GM23338 (cell line): ENCODE data around the gene CPNE2. TPM values are rescaled to one million over a fixed set of nuclear protein-coding genes. Genes with fewer than 3 reads are reported as not detected.
"Not testable (repeated sequence)": the region's sequence is repeated elsewhere in the genome, so short reads cannot be mapped to it uniquely, and the experiment has no call there.

Experiments used
- ATAC-seq: fragments of 200-7000 bp; cut with Tn5 transposase; 3 replicates; pipeline ENCODE4 v1.9.1; 2020
- DNase-seq: peaks from one replicate; pipeline ENCODE4 v3.0.0-alpha.2; 2015; ENCODE audit warnings: low spot score
- H2AFZ ChIP-seq: fragments of 200-600 bp; sonication (generic); 2 replicates; pipeline ENCODE4 v1.8.0; 2016; ENCODE audit warnings: antibody characterized with exemption, mild to moderate bottlenecking, moderate library complexity
- H3F3A ChIP-seq: fragments of 200-600 bp; sonication (generic); replicated peaks from 2 replicates; pipeline ENCODE4 v1.8.0; 2017; ENCODE audit warnings: antibody characterized with exemption, mixed run types, low read depth
- H3K27ac ChIP-seq: fragments of 200-600 bp; sonication (generic); 2 replicates; pipeline ENCODE4 v1.6.1; 2016; ENCODE audit warnings: low read depth
- H3K27me3 ChIP-seq: fragments of 200-600 bp; sonication (generic); 2 replicates; pipeline ENCODE4 v1.8.0; 2016; ENCODE audit warnings: mild to moderate bottlenecking, mixed run types, moderate library complexity; ENCODE audit not compliant: insufficient read depth
- H3K36me3 ChIP-seq: fragments of 200-600 bp; sonication (generic); 2 replicates; pipeline ENCODE4 v1.8.0; 2016; ENCODE audit warnings: mild to moderate bottlenecking; ENCODE audit not compliant: insufficient read depth
- H3K4me1 ChIP-seq: fragments of 200-600 bp; sonication (generic); 2 replicates; pipeline ENCODE4 v1.8.0; 2016; ENCODE audit warnings: mild to moderate bottlenecking, moderate library complexity; ENCODE audit not compliant: insufficient read depth
- H3K4me2 ChIP-seq: fragments of 200-600 bp; sonication (generic); 2 replicates; pipeline ENCODE4 v1.7.1; 2017; ENCODE audit warnings: mixed run types
- H3K4me3 ChIP-seq: fragments of 200-600 bp; sonication (generic); 2 replicates; pipeline ENCODE4 v1.6.1; 2016; ENCODE audit warnings: mixed run types
- H3K79me2 ChIP-seq: fragments of 200-600 bp; sonication (generic); replicated peaks from 2 replicates; pipeline ENCODE4 v1.8.0; 2017; ENCODE audit warnings: mild to moderate bottlenecking; ENCODE audit not compliant: insufficient read depth
- H3K9me2 ChIP-seq: fragments of 200-600 bp; sonication (generic); 2 replicates; pipeline ENCODE4 v1.8.0; 2017; ENCODE audit not compliant: insufficient read depth
- H4K20me1 ChIP-seq: fragments of 200-600 bp; sonication (generic); replicated peaks from 2 replicates; pipeline ENCODE4 v1.8.0; 2017; ENCODE audit warnings: mild to moderate bottlenecking; ENCODE audit not compliant: insufficient read depth
- H3K27ac Mint-ChIP-seq: 2 replicates; pipeline ENCODE4 v1.8.0; 2020; ENCODE audit warnings: inconsistent platforms, mild to moderate bottlenecking, moderate library complexity, mixed read lengths
- H3K27me3 Mint-ChIP-seq: 3 replicates; pipeline ENCODE4 v1.8.0; 2022; ENCODE audit warnings: low read depth, mild to moderate bottlenecking, moderate library complexity, mixed read lengths, inconsistent platforms; ENCODE audit not compliant: insufficient read depth, poor library complexity
- H3K36me3 Mint-ChIP-seq: 3 replicates; pipeline ENCODE4 v1.8.0; 2021; ENCODE audit warnings: low read depth, mild to moderate bottlenecking, inconsistent platforms, moderate library complexity, mixed read lengths
- H3K4me1 Mint-ChIP-seq: 3 replicates; pipeline ENCODE4 v1.8.0; 2020; ENCODE audit warnings: mild to moderate bottlenecking, inconsistent platforms, mixed read lengths
- H3K4me3 Mint-ChIP-seq: 3 replicates; pipeline ENCODE4 v1.8.0; 2021; ENCODE audit warnings: moderate library complexity, mild to moderate bottlenecking, inconsistent platforms, mixed read lengths
- H3K9me3 Mint-ChIP-seq: 3 replicates; pipeline ENCODE4 v1.8.0; 2020; ENCODE audit warnings: moderate library complexity, mild to moderate bottlenecking, inconsistent platforms, mixed read lengths
- CREB1 ChIP-seq: fragments of 250-450 bp; sonication (Bioruptor Pico); IDR thresholded peaks from 2 replicates; pipeline ENCODE4 v1.5.0; 2020; ENCODE audit warnings: low read depth, mild to moderate bottlenecking, moderate library complexity
- CTCF ChIP-seq, 2 experiments: fragments of 200-600 bp in 1 of 2; sonication (generic) in 1 of 2; conservative IDR thresholded peaks; 2 replicates each; pipeline versions ENCODE4 v1.5.1 to v1.6.1; 2016 to 2017; ENCODE audit warnings: antibody characterized with exemption in 2 of 2, low read depth in 2 of 2, mild to moderate bottlenecking in 2 of 2, moderate library complexity in 1 of 2
- ETS1 ChIP-seq: IDR thresholded peaks from 2 replicates; pipeline ENCODE4 v1.6.1; 2016; ENCODE audit warnings: antibody characterized with exemption
- EZH2 ChIP-seq: fragments of 200-600 bp; sonication (generic); IDR thresholded peaks from one replicate; pipeline ENCODE4 v1.8.0; 2017; ENCODE audit warnings: antibody characterized with exemption, mild to moderate bottlenecking, low read depth; ENCODE audit not compliant: unreplicated experiment
- JUNB ChIP-seq: IDR thresholded peaks from one replicate; pipeline ENCODE4 v1.6.1; 2016; ENCODE audit warnings: antibody characterized with exemption; ENCODE audit not compliant: unreplicated experiment
- POLR2AphosphoS5 ChIP-seq: IDR thresholded peaks from 2 replicates; pipeline ENCODE4 v1.6.1; 2016; ENCODE audit warnings: antibody characterized with exemption, low read depth
- REST ChIP-seq: IDR thresholded peaks from one replicate; pipeline ENCODE4 v1.6.1; 2018; ENCODE audit warnings: antibody characterized with exemption; ENCODE audit not compliant: unreplicated experiment
- ZNF114 ChIP-seq: fragments of 250-450 bp; sonication (Bioruptor Pico); IDR thresholded peaks from 2 replicates; pipeline ENCODE4 v1.5.0; 2020; ENCODE audit warnings: mild to moderate bottlenecking, moderate library complexity
- ZNF331 ChIP-seq: fragments of 250-450 bp; sonication (Bioruptor Pico); IDR thresholded peaks from 2 replicates; pipeline ENCODE4 v1.5.0; 2020; ENCODE audit warnings: low read depth, mild to moderate bottlenecking, moderate library complexity
- polyA plus RNA-seq: library from polyadenylated mRNA; unstranded; fragments of >200 nt; fragmentation: Nextera tagmentation; extraction: Ambion mirVana; gene quantifications from 2 replicates; pipeline ENCODE4 v1.2.1, GENCODE V29; 2016
- total RNA-seq: library from RNA; depleted of rRNA; stranded (reverse); fragments of >200 nt; shearing (Covaris generic); gene quantifications from 2 replicates; pipeline ENCODE4 v1.2.3, GENCODE V29; 2014

Gene CPNE2
- total and polyA plus RNA-seq, 2 experiments from 2014 or later = 7.1 to 11.3 TPM

GRCh38 chr16:57071081-57071732, 21.2 kb upstream of the CPNE2 start:
- not testable (repeated sequence) for H3K27ac ChIP-seq, H3K36me3 Mint-ChIP-seq, H3K27me3 Mint-ChIP-seq, H3K4me3 Mint-ChIP-seq, H4K20me1 ChIP-seq, H3K36me3 ChIP-seq, H3K27ac Mint-ChIP-seq, H3K4me2 ChIP-seq, H3K79me2 ChIP-seq, H2AFZ ChIP-seq, H3F3A ChIP-seq, ATAC-seq, H3K27me3 ChIP-seq, H3K4me1 ChIP-seq, H3K9me2 ChIP-seq, H3K4me1 Mint-ChIP-seq, H3K4me3 ChIP-seq, H3K9me3 Mint-ChIP-seq, DNase-seq

- peaks cover 7% of the 10 kb centered on the region for H3K27me3 Mint-ChIP-seq
- H3K4me1 Mint-ChIP-seq = peaks cover 3% of the 10 kb centered on the region; the same call in 1 of the 3 replicates
- no peaks in the 10 kb centered on the region for H3K9me3 Mint-ChIP-seq
- no peaks in the 10 kb centered on the region; the same call in 2 of the 3 replicates for H3K36me3 Mint-ChIP-seq
- DNase-seq = no peak
- Histone ChIP-seq H3K4me2 (no peak overlapping the region), H4K20me1 (no peaks in the 10 kb centered on the region), H3K9me2 (no peaks in the 10 kb centered on the region), H3K4me1 (0 out of 2 replicates have a peak, but pooled peaks cover 6% of the 10 kb centered on the region), H2AFZ (no peak overlapping the region), H3K36me3 (no peaks in the 10 kb centered on the region), H3F3A (no peaks in the 10 kb centered on the region), H3K4me3 (no peak overlapping the region), H3K27me3 (no peaks in the 10 kb centered on the region), H3K27ac (no peak overlapping the region), H3K79me2 (no peaks in the 10 kb centered on the region)
- ATAC-seq = no peak
- H3K27ac Mint-ChIP-seq = no peak overlapping the region
- H3K4me3 Mint-ChIP-seq = no peak overlapping the region
- TF ChIP-seq ZNF114 (CRISPR knock-in tag) = no peak
- no peak for TF ChIP-seq JUNB
- TF ChIP-seq POLR2AphosphoS5 = no peak
- no peak for TF ChIP-seq REST
- no peak for TF ChIP-seq ZNF331
- TF ChIP-seq ETS1 = no peak
- no peak for TF ChIP-seq EZH2
- no peak for TF ChIP-seq CTCF (conservative IDR thresholded peaks at IDR 0.05; ENCODE audit: low read depth in 2 of 2)
- TF ChIP-seq CREB1 = no peak
Observed at GRCh38 chr16:57071831-57072582, 20.4 kb upstream of the CPNE2 start.
